ENCODE data around the gene RIMBP2. TPM values are rescaled to one million over a fixed set of nuclear protein-coding genes. Genes with fewer than 3 reads are reported as not detected.

The RIMBP2 gene
- total and polyA plus RNA-seq, 11 donors: 2.1 TPM; not detected in 10

DNA sequence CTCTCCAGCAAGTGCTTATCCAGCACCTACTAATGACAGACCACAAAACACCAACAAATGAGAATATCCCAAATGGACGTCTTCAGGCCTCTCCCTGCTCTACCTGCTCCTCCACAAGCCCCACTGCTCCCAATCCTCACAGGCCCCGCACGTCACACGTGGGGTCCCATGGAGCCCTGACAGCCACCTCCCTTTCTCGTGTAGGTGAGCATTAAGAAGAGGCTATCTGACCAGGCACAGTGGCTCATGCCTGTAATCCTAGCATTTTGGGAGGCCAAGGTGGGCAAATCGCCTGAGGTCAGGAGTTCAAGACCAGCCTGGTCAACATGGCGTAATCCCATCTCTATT, 5.4 kb downstream of the RIMBP2 start:
- Histone ChIP-seq H3K36me3 (no peaks in the 10 kb centered on the region), H3K4me3 (no peak overlapping the region), H3K27ac (no peak overlapping the region), H3K4me1 (peaks cover 0 to 21% (median 7%) of the 10 kb centered on the region in 12 donors), H3K27me3 (peaks cover 12 to 50% (median 25%) of the 10 kb centered on the region in 9 donors), H3K9me3 (no peaks in the 10 kb centered on the region)
- intact Hi-C loops (cut with DNase I): no loop called here
- ATAC-seq (no peak), DNase-seq (peak in 1 of 5 donors; percentile 14)
- 76 to 85% (median 79%) methylated on average over 7 of the region's 7 CpGs for WGBS, 4 donors
- no peak for TF ChIP-seq POLR2A (IDR thresholded peaks at IDR 0.05)
- TF ChIP-seq, protein P1, sequence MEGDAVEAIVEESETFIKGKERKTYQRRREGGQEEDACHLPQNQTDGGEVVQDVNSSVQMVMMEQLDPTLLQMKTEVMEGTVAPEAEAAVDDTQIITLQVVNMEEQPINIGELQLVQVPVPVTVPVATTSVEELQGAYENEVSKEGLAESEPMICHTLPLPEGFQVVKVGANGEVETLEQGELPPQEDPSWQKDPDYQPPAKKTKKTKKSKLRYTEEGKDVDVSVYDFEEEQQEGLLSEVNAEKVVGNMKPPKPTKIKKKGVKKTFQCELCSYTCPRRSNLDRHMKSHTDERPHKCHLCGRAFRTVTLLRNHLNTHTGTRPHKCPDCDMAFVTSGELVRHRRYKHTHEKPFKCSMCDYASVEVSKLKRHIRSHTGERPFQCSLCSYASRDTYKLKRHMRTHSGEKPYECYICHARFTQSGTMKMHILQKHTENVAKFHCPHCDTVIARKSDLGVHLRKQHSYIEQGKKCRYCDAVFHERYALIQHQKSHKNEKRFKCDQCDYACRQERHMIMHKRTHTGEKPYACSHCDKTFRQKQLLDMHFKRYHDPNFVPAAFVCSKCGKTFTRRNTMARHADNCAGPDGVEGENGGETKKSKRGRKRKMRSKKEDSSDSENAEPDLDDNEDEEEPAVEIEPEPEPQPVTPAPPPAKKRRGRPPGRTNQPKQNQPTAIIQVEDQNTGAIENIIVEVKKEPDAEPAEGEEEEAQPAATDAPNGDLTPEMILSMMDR (IDR thresholded peaks at IDR 0.05): no peak

DNA sequence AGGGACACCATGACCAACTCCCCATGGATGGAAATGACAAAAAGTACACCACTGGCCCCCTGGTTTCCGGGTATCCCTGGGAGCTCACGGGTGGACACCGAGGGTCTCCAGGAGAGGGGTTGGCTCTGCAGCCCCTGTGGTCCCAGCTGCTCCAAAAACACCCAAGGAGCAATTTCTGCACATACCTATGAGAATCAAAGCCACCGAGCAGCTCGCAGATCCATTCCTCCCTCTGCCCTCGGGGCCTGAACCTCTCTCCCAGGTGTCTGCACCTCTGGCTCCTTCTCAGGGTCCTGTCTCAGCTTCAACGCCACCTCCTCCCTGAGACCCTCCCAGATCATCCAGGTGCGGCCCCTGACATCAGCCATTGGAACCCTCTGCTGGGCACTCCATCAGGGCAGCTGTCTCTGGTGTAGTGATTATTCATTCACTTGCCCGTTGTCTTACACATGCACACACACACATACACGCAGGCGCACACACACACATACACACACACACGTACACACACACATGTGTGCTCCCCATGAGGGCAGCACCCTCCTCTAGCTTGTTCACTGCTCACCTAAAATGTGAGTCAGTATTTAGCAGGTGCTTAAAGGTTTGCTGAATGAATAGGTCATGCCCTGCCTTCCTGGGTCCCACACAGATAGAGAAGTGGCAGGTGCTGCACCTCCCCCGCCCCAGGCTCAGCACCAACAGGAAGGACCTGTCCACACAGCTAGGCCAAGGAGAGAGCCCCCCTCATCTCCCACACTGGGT, 5.9 kb downstream of the RIMBP2 start:
- intact Hi-C loops (cut with DNase I): no loop called here
- peak in 1 of 5 donors; percentile 29 for DNase-seq
- ATAC-seq: no peak
- no peak for TF ChIP-seq POLR2A (IDR thresholded peaks at IDR 0.05)
- TF ChIP-seq, protein P1 (IDR thresholded peaks at IDR 0.05): no peak
- no peaks in the 10 kb centered on the region for H3K9me3 ChIP-seq
- no peak overlapping the region for H3K4me3 ChIP-seq
- peaks cover 7 to 44% (median 21%) of the 10 kb centered on the region in 9 donors for H3K27me3 ChIP-seq
- H3K4me1 ChIP-seq: peaks cover 0 to 16% (median 3%) of the 10 kb centered on the region in 12 donors
- H3K27ac ChIP-seq: no peak overlapping the region
- WGBS, 4 donors: 81 to 87% (median 85%) methylated on average over 9 to 13 of the region's 13 CpGs
- no peaks in the 10 kb centered on the region for H3K36me3 ChIP-seq

DNA sequence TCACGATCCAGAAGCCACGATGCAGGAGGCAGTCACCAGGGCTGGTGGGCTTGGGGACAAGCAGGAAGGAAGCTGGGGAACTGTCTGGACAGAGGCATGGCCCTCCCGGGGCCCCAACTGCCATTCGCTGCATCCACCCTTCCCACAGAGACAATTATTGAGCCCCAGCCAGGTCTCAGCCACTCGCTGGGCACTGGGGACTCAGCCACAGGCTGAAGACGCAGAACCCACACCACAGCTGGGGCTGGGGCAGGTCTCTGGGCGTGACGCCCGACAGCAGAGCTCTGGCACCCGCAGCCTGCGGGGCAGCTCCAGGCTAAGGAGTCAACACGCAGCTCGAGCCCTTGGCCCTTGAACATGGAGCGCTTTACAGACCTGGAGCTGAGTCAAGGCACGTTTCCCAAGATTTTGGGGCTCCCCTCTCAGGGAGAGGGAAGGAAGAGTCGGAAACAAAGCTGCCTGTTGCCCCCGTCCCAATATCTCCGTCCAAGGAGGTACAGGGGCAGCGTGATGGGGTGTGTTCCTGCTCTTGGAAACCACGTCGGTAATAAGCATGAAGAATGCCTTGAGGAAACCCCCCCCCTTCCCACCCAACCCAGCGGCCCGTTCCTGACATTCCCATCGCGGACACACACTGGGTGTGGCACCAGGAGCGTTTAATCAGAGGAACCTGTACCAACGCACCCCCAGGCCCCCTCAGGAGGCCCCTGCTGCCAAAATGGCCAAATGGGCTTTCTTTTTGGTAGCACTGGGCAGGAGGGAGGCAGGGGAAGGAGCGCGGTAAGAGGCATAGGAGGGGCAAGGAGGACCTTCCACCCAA, 6.7 kb downstream of the RIMBP2 start:
- Histone ChIP-seq H3K27ac (no peak overlapping the region), H3K27me3 (peaks cover 0 to 41% (median 15%) of the 10 kb centered on the region in 9 donors), H3K9me3 (no peaks in the 10 kb centered on the region), H3K36me3 (no peaks in the 10 kb centered on the region), H3K4me1 (peaks cover 0 to 9% (median 1%) of the 10 kb centered on the region in 12 donors), H3K4me3 (no peak overlapping the region)
- DNase-seq: peak in 1 of 5 donors; percentile 54
- no peak for ATAC-seq
- intact Hi-C loops (cut with DNase I): no loop called here
- TF ChIP-seq, protein P1 (IDR thresholded peaks at IDR 0.05): no peak
- no peak for TF ChIP-seq POLR2A (IDR thresholded peaks at IDR 0.05)
- 48 to 70% (median 58%) methylated on average over 18 to 29 of the region's 29 CpGs for WGBS, 4 donors

GRCh38 chr12:130708648-130709047, 7.5 kb downstream of the RIMBP2 start:
- intact Hi-C loops (cut with DNase I): no loop called here
- TF ChIP-seq, protein P1 (IDR thresholded peaks at IDR 0.05): no peak
- no peak for TF ChIP-seq POLR2A (IDR thresholded peaks at IDR 0.05)
- no peaks in the 10 kb centered on the region for H3K36me3 ChIP-seq
- 91 to 93% (median 92%) methylated on average over 12 of the region's 12 CpGs for WGBS, 4 donors
- no peak overlapping the region for H3K4me3 ChIP-seq
- peaks cover 0 to 3% (median 0%) of the 10 kb centered on the region in 12 donors for H3K4me1 ChIP-seq
- H3K27me3 ChIP-seq: peaks cover 0 to 36% (median 11%) of the 10 kb centered on the region in 9 donors
- H3K9me3 ChIP-seq: no peaks in the 10 kb centered on the region
- ATAC-seq (no peak), DNase-seq (peak in 1 of 5 donors; percentile 34)
- no peak overlapping the region for H3K27ac ChIP-seq
